H9 (cell line): ENCODE data around the gene AK9. TPM values are rescaled to one million over a fixed set of nuclear protein-coding genes. Genes with fewer than 3 reads are reported as not detected.

Experiments used
- DNase-seq: peaks from one replicate; pipeline ENCODE4 v3.0.0-alpha.2; 2017
- H2AFZ ChIP-seq: one replicate; pipeline ENCODE4 v1.6.1; 2013; ENCODE audit warnings: mild to moderate bottlenecking, low read length, control low read depth, moderate library complexity
- H2AK5ac ChIP-seq: 2 replicates; pipeline ENCODE4 v1.6.1; 2013; ENCODE audit warnings: low read length, control low read depth, mixed read lengths; ENCODE audit not compliant: insufficient read length
- H2BK120ac ChIP-seq: one replicate; pipeline ENCODE4 v1.6.1; 2013; ENCODE audit warnings: low read depth, mild to moderate bottlenecking, low read length, control low read depth, inconsistent platforms; ENCODE audit not compliant: poor library complexity, severe bottlenecking
- H2BK12ac ChIP-seq: 2 replicates; pipeline ENCODE4 v1.6.1; 2013; ENCODE audit warnings: low read length, control low read depth, mixed read lengths, low read depth; ENCODE audit not compliant: insufficient read length
- H2BK15ac ChIP-seq: 2 replicates; pipeline ENCODE4 v1.6.1; 2013; ENCODE audit warnings: low read depth, low read length, control low read depth
- H2BK20ac ChIP-seq: one replicate; pipeline ENCODE4 v1.6.1; 2013; ENCODE audit warnings: low read depth, mild to moderate bottlenecking, low read length, control low read depth, inconsistent platforms; ENCODE audit not compliant: poor library complexity, severe bottlenecking
- H2BK5ac ChIP-seq: 2 replicates; pipeline ENCODE4 v1.6.1; 2013; ENCODE audit warnings: low read length, control low read depth, mixed read lengths; ENCODE audit not compliant: insufficient read length
- H3K14ac ChIP-seq: 2 replicates; pipeline ENCODE4 v1.6.1; 2013; ENCODE audit warnings: low read length, control low read depth; ENCODE audit not compliant: insufficient read depth
- H3K18ac ChIP-seq: 2 replicates; pipeline ENCODE4 v1.6.1; 2013; ENCODE audit warnings: low read depth, mild to moderate bottlenecking, mixed read lengths, low read length, control low read depth; ENCODE audit not compliant: insufficient read length
- H3K23ac ChIP-seq: 2 replicates; pipeline ENCODE4 v1.6.1; 2013; ENCODE audit warnings: low read length, control low read depth, mixed read lengths, low read depth; ENCODE audit not compliant: insufficient read length
- H3K23me2 ChIP-seq: 2 replicates; pipeline ENCODE4 v1.6.1; 2013; ENCODE audit warnings: low read depth, mild to moderate bottlenecking, mixed read lengths, low read length, control low read depth; ENCODE audit not compliant: insufficient read length, poor library complexity, severe bottlenecking
- H3K27ac ChIP-seq: 2 replicates; pipeline ENCODE4 v1.5.1; 2013; ENCODE audit warnings: low read length, control low read depth, mixed read lengths, low read depth; ENCODE audit not compliant: insufficient read length
- H3K27me3 ChIP-seq: 2 replicates; pipeline ENCODE4 v1.6.1; 2013; ENCODE audit warnings: low read length, control low read depth, inconsistent platforms; ENCODE audit not compliant: insufficient read depth
- H3K4ac ChIP-seq: 2 replicates; pipeline ENCODE4 v1.6.1; 2013; ENCODE audit warnings: low read depth, mild to moderate bottlenecking, control low read depth, inconsistent platforms, low read length, moderate library complexity
- H3K4me1 ChIP-seq: 2 replicates; pipeline ENCODE4 v1.6.1; 2013; ENCODE audit warnings: low read length, control low read depth, inconsistent platforms; ENCODE audit not compliant: insufficient read depth
- H3K4me2 ChIP-seq: 2 replicates; pipeline ENCODE4 v1.6.1; 2013; ENCODE audit warnings: low read length, control low read depth, mixed read lengths; ENCODE audit not compliant: insufficient read length, insufficient read depth
- H3K56ac ChIP-seq: 2 replicates; pipeline ENCODE4 v1.6.1; 2013; ENCODE audit warnings: low read depth, mild to moderate bottlenecking, mixed read lengths, low read length, control low read depth; ENCODE audit not compliant: insufficient read length
- H3K79me1 ChIP-seq: 2 replicates; pipeline ENCODE4 v1.6.1; 2013; ENCODE audit warnings: low read depth, mild to moderate bottlenecking, moderate library complexity, low read length, control low read depth, inconsistent platforms; ENCODE audit not compliant: insufficient read depth, poor library complexity, severe bottlenecking
- H3K79me2 ChIP-seq: 2 replicates; pipeline ENCODE4 v1.6.1; 2013; ENCODE audit warnings: low read length, control low read depth, inconsistent platforms; ENCODE audit not compliant: insufficient read depth
- H3K9ac ChIP-seq: 2 replicates; pipeline ENCODE4 v1.6.1; 2013; ENCODE audit warnings: low read length, control low read depth, mixed read lengths; ENCODE audit not compliant: insufficient read length; ENCODE audit errors: extremely low read depth
- H3K9me3 ChIP-seq: one replicate; pipeline ENCODE4 v1.6.1; 2013; ENCODE audit warnings: low read depth, low read length, inconsistent platforms; ENCODE audit not compliant: control insufficient read depth
- H3T11ph ChIP-seq: one replicate; pipeline ENCODE4 v1.6.1; 2013; ENCODE audit warnings: mild to moderate bottlenecking, low read length, control low read depth, inconsistent platforms
- H4K20me1 ChIP-seq: one replicate; pipeline ENCODE4 v1.6.1; 2013; ENCODE audit not compliant: control insufficient read depth, insufficient read length, insufficient read depth
- H4K5ac ChIP-seq: 2 replicates; pipeline ENCODE4 v1.6.1; 2013; ENCODE audit warnings: low read depth, mild to moderate bottlenecking, mixed read lengths, low read length, control low read depth; ENCODE audit not compliant: insufficient read length
- H4K8ac ChIP-seq: replicated peaks from 2 replicates; pipeline ENCODE4 v1.6.1; 2013; ENCODE audit warnings: low read length, control low read depth, mixed read lengths, low read depth; ENCODE audit not compliant: insufficient read length
- H4K91ac ChIP-seq: 2 replicates; pipeline ENCODE4 v1.6.1; 2013; ENCODE audit warnings: low read depth, mild to moderate bottlenecking, moderate library complexity, mixed read lengths, low read length, control low read depth; ENCODE audit not compliant: insufficient read length
- H3K27ac Mint-ChIP-seq, 3 experiments: 2 replicates in 2 of 3; 3 replicates in 1 of 3; pipeline ENCODE4 v1.8.0; 2020 to 2021; ENCODE audit warnings: mixed read lengths in 3 of 3, mild to moderate bottlenecking in 1 of 3, moderate library complexity in 1 of 3
- H3K27me3 Mint-ChIP-seq: 2 replicates; pipeline ENCODE4 v1.8.0; 2021; ENCODE audit warnings: low read depth, mild to moderate bottlenecking, moderate library complexity, mixed read lengths
- H3K36me3 Mint-ChIP-seq, 3 experiments: 2 replicates in 2 of 3; 3 replicates in 1 of 3; pipeline ENCODE4 v1.8.0; 2020 to 2021; ENCODE audit warnings: low read depth in 3 of 3, mixed read lengths in 3 of 3; ENCODE audit not compliant: insufficient read depth in 1 of 3
- H3K4me1 Mint-ChIP-seq, 2 experiments: 2 replicates each; pipeline ENCODE4 v1.8.0; 2020; ENCODE audit warnings: mixed read lengths in 2 of 2
- H3K4me3 Mint-ChIP-seq, 2 experiments: 2 replicates in 1 of 2; 3 replicates in 1 of 2; pipeline ENCODE4 v1.8.0; 2020 to 2021; ENCODE audit warnings: mild to moderate bottlenecking in 2 of 2, mixed read lengths in 2 of 2, moderate library complexity in 1 of 2
- H3K9me3 Mint-ChIP-seq, 2 experiments: 2 replicates in 1 of 2; 3 replicates in 1 of 2; pipeline ENCODE4 v1.8.0; 2020; ENCODE audit warnings: mild to moderate bottlenecking in 2 of 2, mixed read lengths in 2 of 2, moderate library complexity in 1 of 2
- WGBS: extraction: QIAGEN DNeasy Blood & Tissue Kit; methylation state at CpG from one replicate; pipeline ENCODE4 v1.1.7; 2013; ENCODE audit warnings: missing lambda C conversion rate, low lambda C conversion rate, mixed read lengths; ENCODE audit not compliant: insufficient read length; ENCODE audit errors: extremely low coverage; 5-methylcytosine and 5-hydroxymethylcytosine counted together
- total RNA-seq: library from RNA; stranded (reverse); gene quantifications from 2 replicates; pipeline ENCODE4 v1.2.1, GENCODE V29; 2021
- TF ChIP-seq, protein P1 (sequence below): fragments of 200-600 bp; sonication (generic); conservative IDR thresholded peaks from 3 replicates; pipeline ENCODE4 v1.8.0; 2021; ENCODE audit warnings: antibody characterized with exemption, mild to moderate bottlenecking

The AK9 gene
- total RNA-seq, 1 experiment from 2014 or later: 2.3 TPM

DNA sequence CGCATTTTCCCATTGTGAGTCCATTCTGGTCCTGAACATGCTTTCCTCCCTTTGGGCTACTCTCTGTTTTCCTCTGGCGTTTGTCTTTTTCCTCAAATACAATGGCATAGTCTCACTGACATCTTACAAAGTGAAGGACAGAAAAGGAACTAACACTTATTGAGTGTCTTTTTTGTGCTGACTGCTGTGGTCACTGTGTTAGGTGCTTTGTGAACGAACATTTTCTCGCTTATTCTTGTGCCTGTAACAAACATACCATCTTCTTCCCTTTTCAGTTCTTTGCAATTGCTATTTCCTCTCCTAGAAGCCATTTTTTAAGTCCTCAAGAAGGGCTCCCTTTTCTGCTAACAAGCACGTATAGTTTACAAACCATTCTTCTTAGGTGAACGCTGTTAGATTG, 15.5 kb upstream of the AK9 start:
- H3K18ac ChIP-seq: no peak overlapping the region
- no peak overlapping the region for H4K8ac ChIP-seq
- no peak overlapping the region for H3K4ac ChIP-seq
- Mint-ChIP-seq H3K4me3 (no peak overlapping the region), H3K36me3 (peaks cover 8 to 26% (median 15%) of the 10 kb centered on the region in 3 experiments; a peak in 6 of 7 replicates), H3K27ac (no peak overlapping the region), H3K4me1 (peaks cover 29 to 35% of the 10 kb centered on the region in 2 experiments), H3K9me3 (peaks cover 5 to 16% of the 10 kb centered on the region in 2 experiments; a peak in 4 of 5 replicates), H3K27me3 (no peaks in the 10 kb centered on the region)
- H3T11ph ChIP-seq: no peak overlapping the region
- no peak overlapping the region for H2BK20ac ChIP-seq
- H3K4me2 ChIP-seq: no peak overlapping the region
- TF ChIP-seq, protein P1, sequence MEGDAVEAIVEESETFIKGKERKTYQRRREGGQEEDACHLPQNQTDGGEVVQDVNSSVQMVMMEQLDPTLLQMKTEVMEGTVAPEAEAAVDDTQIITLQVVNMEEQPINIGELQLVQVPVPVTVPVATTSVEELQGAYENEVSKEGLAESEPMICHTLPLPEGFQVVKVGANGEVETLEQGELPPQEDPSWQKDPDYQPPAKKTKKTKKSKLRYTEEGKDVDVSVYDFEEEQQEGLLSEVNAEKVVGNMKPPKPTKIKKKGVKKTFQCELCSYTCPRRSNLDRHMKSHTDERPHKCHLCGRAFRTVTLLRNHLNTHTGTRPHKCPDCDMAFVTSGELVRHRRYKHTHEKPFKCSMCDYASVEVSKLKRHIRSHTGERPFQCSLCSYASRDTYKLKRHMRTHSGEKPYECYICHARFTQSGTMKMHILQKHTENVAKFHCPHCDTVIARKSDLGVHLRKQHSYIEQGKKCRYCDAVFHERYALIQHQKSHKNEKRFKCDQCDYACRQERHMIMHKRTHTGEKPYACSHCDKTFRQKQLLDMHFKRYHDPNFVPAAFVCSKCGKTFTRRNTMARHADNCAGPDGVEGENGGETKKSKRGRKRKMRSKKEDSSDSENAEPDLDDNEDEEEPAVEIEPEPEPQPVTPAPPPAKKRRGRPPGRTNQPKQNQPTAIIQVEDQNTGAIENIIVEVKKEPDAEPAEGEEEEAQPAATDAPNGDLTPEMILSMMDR: no peak
- no peak overlapping the region for H3K9ac ChIP-seq
- H3K56ac ChIP-seq: no peak overlapping the region
- no peak overlapping the region for H2BK120ac ChIP-seq
- no peaks in the 10 kb centered on the region for H3K27me3 ChIP-seq
- no peaks in the 10 kb centered on the region; the same call in 1 of the 2 replicates for H3K4me1 ChIP-seq
- H4K20me1 ChIP-seq: no peaks in the 10 kb centered on the region
- H3K23me2 ChIP-seq: no peaks in the 10 kb centered on the region
- no peak overlapping the region for H4K5ac ChIP-seq
- H3K14ac ChIP-seq: no peak overlapping the region
- no peak overlapping the region for H2BK12ac ChIP-seq
- H3K79me2 ChIP-seq: peaks cover 1% of the 10 kb centered on the region; the same call in 1 of the 2 replicates
- H3K9me3 ChIP-seq: no peaks in the 10 kb centered on the region
- no peak for DNase-seq
- no peak overlapping the region for H2AK5ac ChIP-seq
- H3K79me1 ChIP-seq: no peaks in the 10 kb centered on the region
- no CpG with 5 or more reads among the region's 6 CpGs for WGBS
- no peak overlapping the region for H4K91ac ChIP-seq
- no peak overlapping the region for H2BK5ac ChIP-seq
- H2BK15ac ChIP-seq: no peak overlapping the region
- H2AFZ ChIP-seq: no peak overlapping the region
- no peak overlapping the region for H3K27ac ChIP-seq
- no peak overlapping the region for H3K23ac ChIP-seq
